Measurements from ENCODE around the gene GLMN. TPM values are rescaled to one million over a fixed set of nuclear protein-coding genes. Genes with fewer than 3 reads are reported as not detected.

Gene GLMN
- total RNA-seq, 1 donor from 2014 or later: 19.9 TPM

- no peak overlapping the region for H3K27ac Mint-ChIP-seq
- H3K4me1 Mint-ChIP-seq (ENCODE audit: unreplicated experiment): no peaks in the 10 kb centered on the region
- no peaks in the 10 kb centered on the region for H3K27me3 Mint-ChIP-seq
- no peak for DNase-seq (ENCODE audit: extremely low spot score, unreplicated experiment)
- H3K9me3 Mint-ChIP-seq: no peaks in the 10 kb centered on the region
- H3K36me3 Mint-ChIP-seq: no peaks in the 10 kb centered on the region
- TF ChIP-seq, protein P1, sequence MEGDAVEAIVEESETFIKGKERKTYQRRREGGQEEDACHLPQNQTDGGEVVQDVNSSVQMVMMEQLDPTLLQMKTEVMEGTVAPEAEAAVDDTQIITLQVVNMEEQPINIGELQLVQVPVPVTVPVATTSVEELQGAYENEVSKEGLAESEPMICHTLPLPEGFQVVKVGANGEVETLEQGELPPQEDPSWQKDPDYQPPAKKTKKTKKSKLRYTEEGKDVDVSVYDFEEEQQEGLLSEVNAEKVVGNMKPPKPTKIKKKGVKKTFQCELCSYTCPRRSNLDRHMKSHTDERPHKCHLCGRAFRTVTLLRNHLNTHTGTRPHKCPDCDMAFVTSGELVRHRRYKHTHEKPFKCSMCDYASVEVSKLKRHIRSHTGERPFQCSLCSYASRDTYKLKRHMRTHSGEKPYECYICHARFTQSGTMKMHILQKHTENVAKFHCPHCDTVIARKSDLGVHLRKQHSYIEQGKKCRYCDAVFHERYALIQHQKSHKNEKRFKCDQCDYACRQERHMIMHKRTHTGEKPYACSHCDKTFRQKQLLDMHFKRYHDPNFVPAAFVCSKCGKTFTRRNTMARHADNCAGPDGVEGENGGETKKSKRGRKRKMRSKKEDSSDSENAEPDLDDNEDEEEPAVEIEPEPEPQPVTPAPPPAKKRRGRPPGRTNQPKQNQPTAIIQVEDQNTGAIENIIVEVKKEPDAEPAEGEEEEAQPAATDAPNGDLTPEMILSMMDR (conservative IDR thresholded peaks at IDR 0.05): no peak
- no peak overlapping the region for H3K4me3 Mint-ChIP-seq
Measured at GRCh38 chr1:92240034-92240433, 58.8 kb downstream of the GLMN start.

GRCh38 chr1:92230736-92231135 lies 68.1 kb downstream of the GLMN start:
- Mint-ChIP-seq H3K4me3 (no peak overlapping the region), H3K27me3 (no peaks in the 10 kb centered on the region), H3K4me1 (ENCODE audit: unreplicated experiment) (no peaks in the 10 kb centered on the region), H3K27ac (no peak overlapping the region), H3K36me3 (no peaks in the 10 kb centered on the region), H3K9me3 (no peaks in the 10 kb centered on the region)
- no peak for DNase-seq (ENCODE audit: extremely low spot score, unreplicated experiment)
- TF ChIP-seq, protein P1 (conservative IDR thresholded peaks at IDR 0.05): no peak

DNA sequence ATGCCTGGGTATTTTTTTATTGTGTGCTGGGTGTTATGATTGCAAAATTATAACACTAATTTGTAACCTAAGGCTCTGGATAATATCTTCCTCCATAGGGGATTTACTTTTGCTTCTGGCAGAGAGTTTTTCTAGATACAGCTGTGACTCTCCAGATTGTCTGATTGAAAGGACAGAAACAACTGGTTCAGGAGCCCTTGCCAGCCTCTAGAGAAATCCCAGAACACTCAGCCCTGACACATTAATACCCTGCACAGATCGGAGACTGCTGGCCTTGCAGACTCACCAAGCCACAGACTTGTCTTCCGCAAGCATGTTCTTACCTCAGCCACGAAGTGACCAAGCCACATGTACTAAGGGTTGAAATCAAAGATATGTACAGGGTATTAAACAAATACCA lies 70.4 kb downstream of the GLMN start:
- Mint-ChIP-seq H3K36me3 (no peaks in the 10 kb centered on the region), H3K4me3 (no peak overlapping the region), H3K9me3 (no peaks in the 10 kb centered on the region), H3K27ac (no peak overlapping the region), H3K4me1 (ENCODE audit: unreplicated experiment) (no peaks in the 10 kb centered on the region), H3K27me3 (no peaks in the 10 kb centered on the region)
- no peak for DNase-seq (ENCODE audit: extremely low spot score, unreplicated experiment)
- TF ChIP-seq, protein P1 (conservative IDR thresholded peaks at IDR 0.05): no peak

GRCh38 chr1:92219028-92219427 lies 79.8 kb downstream of the GLMN start:
- H3K27ac Mint-ChIP-seq: no peak overlapping the region
- no peaks in the 10 kb centered on the region for H3K36me3 Mint-ChIP-seq
- no peak overlapping the region for H3K4me3 Mint-ChIP-seq
- no peaks in the 10 kb centered on the region for H3K4me1 Mint-ChIP-seq (ENCODE audit: unreplicated experiment)
- no peaks in the 10 kb centered on the region for H3K9me3 Mint-ChIP-seq
- no peak for DNase-seq (ENCODE audit: extremely low spot score, unreplicated experiment)
- no peaks in the 10 kb centered on the region for H3K27me3 Mint-ChIP-seq
- TF ChIP-seq, protein P1 (conservative IDR thresholded peaks at IDR 0.05): no peak

GRCh38 chr1:92218559-92218958 lies 80.2 kb downstream of the GLMN start:
- Mint-ChIP-seq H3K27ac (no peak overlapping the region), H3K36me3 (no peaks in the 10 kb centered on the region), H3K4me1 (ENCODE audit: unreplicated experiment) (no peaks in the 10 kb centered on the region), H3K27me3 (no peaks in the 10 kb centered on the region), H3K9me3 (no peaks in the 10 kb centered on the region), H3K4me3 (no peak overlapping the region)
- TF ChIP-seq, protein P1 (conservative IDR thresholded peaks at IDR 0.05): no peak
- no peak for DNase-seq (ENCODE audit: extremely low spot score, unreplicated experiment)

DNA sequence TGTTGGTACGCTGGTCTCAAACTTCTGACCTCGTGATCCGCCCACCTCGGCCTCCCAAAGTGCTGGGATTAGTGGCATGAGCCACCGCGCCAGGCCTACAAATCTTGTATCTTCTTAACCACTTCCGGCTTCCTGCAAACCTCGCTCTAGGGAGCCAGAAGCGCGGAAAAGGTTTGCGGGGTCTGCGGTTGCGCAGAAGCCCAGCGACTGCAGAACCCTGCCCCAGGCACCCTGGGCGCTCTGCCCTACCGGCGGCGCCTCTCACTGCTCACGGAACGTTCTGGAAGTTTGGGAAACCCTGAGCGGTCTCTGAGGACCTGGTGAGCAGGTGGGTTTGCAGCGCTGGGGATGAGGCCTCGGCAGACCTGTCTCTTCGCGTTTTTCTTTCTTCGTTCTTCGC lies 81.1 kb downstream of the GLMN start, which contains the start of gene C1orf146:
Gene C1orf146, plus strand, starts transcription at position 195 of the 400 bp plus-strand sequence. CDS start 13,506 bp downstream, outside the sequence.
- TF ChIP-seq, protein P1 (conservative IDR thresholded peaks at IDR 0.05): no peak

More for the DNA sequence above, 81.1 kb downstream of the GLMN start, which contains the start of gene C1orf146:
- no peaks in the 10 kb centered on the region for H3K27me3 Mint-ChIP-seq
- H3K4me3 Mint-ChIP-seq: no peak within 1 kb of the TSS
- no peaks in the 10 kb centered on the region for H3K4me1 Mint-ChIP-seq (ENCODE audit: unreplicated experiment)
- H3K36me3 Mint-ChIP-seq: no peaks in the 10 kb centered on the region
- no peaks in the 10 kb centered on the region for H3K9me3 Mint-ChIP-seq
- no peak within 1 kb of the TSS for H3K27ac Mint-ChIP-seq
- DNase-seq (ENCODE audit: extremely low spot score, unreplicated experiment): no peak
